HepG2 (cell line): ENCODE results near the gene VPS18. TPM values are rescaled to one million over a fixed set of nuclear protein-coding genes. Genes with fewer than 3 reads are reported as not detected.

ENCODE experiments used
- ATAC-seq: fragments of 200-7000 bp; cut with Tn5 transposase; 3 replicates; pipeline ENCODE4 v1.9.1; 2020; ENCODE audit warnings: mild to moderate bottlenecking, moderate library complexity
- BruUV-seq: library from RNA; stranded (reverse); fragments of 400-500 nt; replicated peaks from 2 replicates; lab custom pipeline; 2021; lab: Mats Ljungman, UMichigan
- CTCF ChIA-PET: fragments of 300-600 bp; formaldehyde crosslinking; extraction: SDS; loops from one replicate; lab custom pipeline; 2021; ENCODE audit warnings: low total read pairs, inconsistent platforms, low intra/inter-chr PET ratio; lab: Yijun Ruan, JAX
- POLR2A ChIA-PET: fragments of 350-600 bp; sonication (Branson Sonifier 250); formaldehyde crosslinking; loops from one replicate; lab custom pipeline; 2020; ENCODE audit warnings: antibody characterized with exemption, inconsistent platforms; lab: Yijun Ruan, JAX
- DNase-seq: peaks from one replicate; pipeline ENCODE4 v3.0.0-alpha.2; 2015; ENCODE audit warnings: low spot score
- FAIRE-seq: peaks from 3 replicates; lab custom pipeline; 2011; peaks lifted over from hg19 to GRCh38; lab: Jason Lieb, UNC
- H2AFZ ChIP-seq: one replicate; pipeline ENCODE4 v1.6.1; 2011; ENCODE audit warnings: low read length, inconsistent platforms
- H3K27ac ChIP-seq: fragments of 300-600 bp; 3 replicates; pipeline ENCODE4 v1.8.0; 2011; ENCODE audit warnings: mixed run types, mild to moderate bottlenecking, mixed read lengths, low read length, inconsistent platforms; ENCODE audit not compliant: insufficient read depth; ENCODE audit errors: extremely low read length
- H3K27me3 ChIP-seq, 2 experiments: fragments of 200-600 bp in 1 of 2; 2 replicates in 1 of 2; 3 replicates in 1 of 2; pipeline versions ENCODE4 v1.6.0 to v1.8.0; 2011; ENCODE audit warnings: low read length in 2 of 2, mild to moderate bottlenecking in 2 of 2, moderate library complexity in 2 of 2, inconsistent platforms in 1 of 2; ENCODE audit not compliant: insufficient read depth in 2 of 2, control insufficient read depth in 1 of 2
- H3K36me3 ChIP-seq, 2 experiments: fragments of 200-600 bp in 1 of 2; replicated peaks in 1 of 2; 2 replicates in 1 of 2; 3 replicates in 1 of 2; pipeline versions ENCODE4 v1.5.1 to v1.8.0; 2011; ENCODE audit warnings: low read length in 2 of 2, inconsistent platforms in 1 of 2; ENCODE audit not compliant: insufficient read depth in 2 of 2, control insufficient read depth in 1 of 2
- H3K4me1 ChIP-seq: 2 replicates; pipeline ENCODE4 v1.5.1; 2012; ENCODE audit warnings: low read length, inconsistent platforms; ENCODE audit not compliant: insufficient read depth
- H3K4me2 ChIP-seq: 2 replicates; pipeline ENCODE4 v1.6.0; 2011; ENCODE audit warnings: low read depth, low read length, inconsistent platforms
- H3K4me3 ChIP-seq, 3 experiments: fragments of 200-600 bp in 1 of 3; sonication (generic), shearing (Covaris generic) in 1 of 3; replicated peaks in 1 of 3; 2 replicates each; pipeline ENCODE4 v1.5.1; 2011 to 2016; ENCODE audit warnings: low read length in 3 of 3, inconsistent platforms in 2 of 3, low read depth in 2 of 3, mild to moderate bottlenecking in 2 of 3, control low read depth in 1 of 3, mixed read lengths in 1 of 3; ENCODE audit not compliant: insufficient read depth in 1 of 3
- H3K79me2 ChIP-seq: one replicate; pipeline ENCODE4 v1.6.1; 2011; ENCODE audit warnings: low read length, inconsistent platforms; ENCODE audit not compliant: insufficient read depth
- H3K9ac ChIP-seq: 2 replicates; pipeline ENCODE4 v1.6.0; 2011; ENCODE audit warnings: mild to moderate bottlenecking, low read depth, low read length, inconsistent platforms; ENCODE audit not compliant: insufficient read depth
- H3K9me3 ChIP-seq: 2 replicates; pipeline ENCODE4 v1.5.1; 2012; ENCODE audit warnings: mild to moderate bottlenecking, low read length
- H4K20me1 ChIP-seq: 2 replicates; pipeline ENCODE4 v1.6.0; 2011; ENCODE audit warnings: inconsistent platforms, mild to moderate bottlenecking, low read length, moderate library complexity; ENCODE audit not compliant: insufficient read depth
- ELF3 ChIP-seq: IDR thresholded peaks from 2 replicates; pipeline ENCODE4 v1.6.1; 2016; ENCODE audit warnings: missing genetic modification reagents, missing compliant biosample characterization
- GABPA ChIP-seq, 2 experiments: IDR thresholded peaks; 2 replicates each; pipeline ENCODE4 v1.6.1; 2011 to 2016; ENCODE audit warnings: low read depth in 2 of 2, low read length in 1 of 2, missing biosample characterization in 1 of 2, missing genetic modification characterization in 1 of 2
- GABPB1 ChIP-seq: IDR thresholded peaks from 2 replicates; pipeline ENCODE4 v1.6.1; 2016; ENCODE audit warnings: mild to moderate bottlenecking, missing genetic modification reagents, moderate library complexity, missing compliant biosample characterization
- GATAD1 ChIP-seq: IDR thresholded peaks from 2 replicates; pipeline ENCODE4 v1.6.1; 2016; ENCODE audit warnings: missing genetic modification reagents, missing compliant biosample characterization
- KIAA2018 ChIP-seq: sonication (generic); formaldehyde crosslinking; IDR thresholded peaks from 2 replicates; pipeline ENCODE4 v1.5.0; 2020; ENCODE audit warnings: mild to moderate bottlenecking, missing genetic modification reagents, borderline replicate concordance
- MED1 ChIP-seq: sonication (generic); formaldehyde crosslinking; IDR thresholded peaks from 2 replicates; pipeline ENCODE4 v1.4.0; 2020; ENCODE audit warnings: missing genetic modification reagents
- POLR2G ChIP-seq: fragments of 200-400 bp; formaldehyde crosslinking; IDR thresholded peaks from 2 replicates; pipeline ENCODE4 v1.6.1; 2018; ENCODE audit warnings: mild to moderate bottlenecking, low read depth, low read length, moderate library complexity
- REL ChIP-seq: sonication (generic); formaldehyde crosslinking; conservative IDR thresholded peaks from 2 replicates; pipeline ENCODE4 v1.8.0; 2022; ENCODE audit warnings: mild to moderate bottlenecking, missing genetic modification reagents, moderate library complexity
- SP2 ChIP-seq: sonication (generic); formaldehyde crosslinking; IDR thresholded peaks from 2 replicates; pipeline ENCODE4 v1.5.1; 2020; ENCODE audit warnings: mild to moderate bottlenecking, missing genetic modification reagents
- ZFY ChIP-seq: sonication (generic); formaldehyde crosslinking; IDR thresholded peaks from 2 replicates; pipeline ENCODE4 v1.4.0; 2020; ENCODE audit warnings: missing genetic modification reagents
- ZNF687 ChIP-seq: sonication (generic); formaldehyde crosslinking; IDR thresholded peaks from 2 replicates; pipeline ENCODE4 v1.5.1; 2020; ENCODE audit warnings: mild to moderate bottlenecking, missing genetic modification reagents, moderate library complexity
- ZNF839 ChIP-seq: sonication (generic); formaldehyde crosslinking; IDR thresholded peaks from 2 replicates; pipeline ENCODE4 v1.4.0; 2020; ENCODE audit warnings: missing genetic modification reagents, mild to moderate bottlenecking, borderline replicate concordance
- WGBS: methylation state at CpG from one replicate; pipeline ENCODE4 v1.1.6; 2017; ENCODE audit warnings: low lambda C conversion rate; 5-methylcytosine and 5-hydroxymethylcytosine counted together
- in situ Hi-C: cut with HindIII; loops from 2 replicates; pipeline ENCODE4 v1.10.0; 2017; ENCODE audit warnings: low pct_unique_long_range_greater_than_20kb; ENCODE audit not compliant: extremely low pct_ligation_motif_present
- intact Hi-C: fragments of 100-400 bp; cut with micrococcal nuclease; formaldehyde crosslinking; loops from one replicate; pipeline ENCODE4 v1.10.0; 2022; ENCODE audit not compliant: unreplicated experiment
- polyA plus RNA-seq, 8 experiments: library from polyadenylated mRNA; depleted of rRNA in 3 of 8; stranded (reverse) in 7 of 8; unstranded in 1 of 8; fragments of >200 nt; fragmentation: Illumina TruSeq in 4 of 8; extraction: Trizol in 4 of 8; gene quantifications; 2 replicates each; pipeline versions ENCODE4 v1.2.1 to v1.2.3, GENCODE V29; 2011 to 2016; ENCODE audit warnings: low read depth in 4 of 8, missing spikeins in 1 of 8, mixed read lengths in 1 of 8; ENCODE audit not compliant: insufficient read depth in 1 of 8
- total RNA-seq, 5 experiments: library from RNA; depleted of rRNA; stranded (reverse); fragments of >200 nt; fragmentation: Illumina TruSeq; extraction: Trizol; gene quantifications; 2 replicates each; pipeline ENCODE4 v1.2.3, GENCODE V29; 2016; ENCODE audit warnings: low read depth in 1 of 5

Gene VPS18
- total and polyA plus RNA-seq, 2 of the 13 experiments (the other 11 are each of a cell fraction or from before 2014, with no cell fraction given), result 5.8 to 17.0 TPM

- in situ Hi-C loops, result no loop called here
- H3K9ac ChIP-seq, result no peak overlapping the region
- H3K36me3 ChIP-seq, result no peaks in the 10 kb centered on the region
- no peaks in the 10 kb centered on the region for H4K20me1 ChIP-seq
- WGBS, result 4% methylated on average over 5 of the region's 8 CpGs
- H3K4me3 ChIP-seq, result peak overlapping the region; percentile 46 to 70 (median 49)
- ChIA-PET POLR2A (interaction anchor here (1.1 to 1.9 kb wide), 4 partner anchors 9 to 23 kb away, joined by 3 to 7 read pairs (median 3); no protein-coding TSS in a partner anchor), CTCF (no interaction called here)
- DNase-seq, result no peak
- no peaks in the 10 kb centered on the region for H3K79me2 ChIP-seq
- no peak overlapping the region for H3K27ac ChIP-seq
- ATAC-seq, result peak; percentile 35
- no peak overlapping the region for H2AFZ ChIP-seq
- BruUV-seq, result no TSS peak
- no peaks in the 10 kb centered on the region for H3K9me3 ChIP-seq
- peaks cover 99% of the 10 kb centered on the region for H3K4me1 ChIP-seq
- peaks cover 9 to 44% of the 10 kb centered on the region in 2 experiments for H3K27me3 ChIP-seq
- H3K4me2 ChIP-seq, result peak overlapping the region; percentile 96
- FAIRE-seq, result no peak
- intact Hi-C loops, result no loop called here
- TF ChIP-seq GATAD1 (CRISPR knock-in tag), result peak; percentile 8; the same call in 1 of the 2 replicates
- no peak for TF ChIP-seq POLR2G
- no peak for TF ChIP-seq GABPA (IDR thresholded peaks at IDR 0.05; ENCODE audit: low read depth, low read length)
- peak; percentile 44; the same call in 1 of the 2 replicates for TF ChIP-seq GABPA (CRISPR knock-in tag; IDR thresholded peaks at IDR 0.05; ENCODE audit: low read depth)
- peak; percentile 27; the same call in 1 of the 2 replicates for TF ChIP-seq ZFY
- TF ChIP-seq REL (CRISPR knock-in tag), result no peak
- TF ChIP-seq GABPB1 (CRISPR knock-in tag), result peak; percentile 54
- no peak for TF ChIP-seq KIAA2018 (CRISPR knock-in tag)
- TF ChIP-seq ZNF839, result peak; percentile 62; the same call in 1 of the 2 replicates
- 0 out of 2 replicates have a peak, but pooled peaks have one; percentile 10 for TF ChIP-seq ELF3 (CRISPR knock-in tag)
- TF ChIP-seq SP2 (CRISPR knock-in tag), result 0 out of 2 replicates have a peak, but pooled peaks have one; percentile 7
- peak; percentile 63; the same call in 1 of the 2 replicates for TF ChIP-seq ZNF687 (CRISPR knock-in tag)
- TF ChIP-seq MED1 (CRISPR knock-in tag), result no peak
Observed at GRCh38 chr15:40932156-40932555, 37.9 kb downstream of the VPS18 start.
